HG02763 (cell line): ENCODE data around the gene ADAM22.
A peak's percentile ranks its signal among the peaks of the same experiment; 100 is the strongest.

Source experiments
- ATAC-seq: cut with Tn5 transposase; IDR thresholded peaks from one replicate; pipeline ENCODE4 v1.9.1; 2021; ENCODE audit warnings: mild to moderate bottlenecking, moderate library complexity; ENCODE audit not compliant: unreplicated experiment

The ADAM22 gene

GRCh38 chr7:88243345-88243909, 309.4 kb downstream of the ADAM22 start:
- peak; percentile 68 for ATAC-seq

DNA sequence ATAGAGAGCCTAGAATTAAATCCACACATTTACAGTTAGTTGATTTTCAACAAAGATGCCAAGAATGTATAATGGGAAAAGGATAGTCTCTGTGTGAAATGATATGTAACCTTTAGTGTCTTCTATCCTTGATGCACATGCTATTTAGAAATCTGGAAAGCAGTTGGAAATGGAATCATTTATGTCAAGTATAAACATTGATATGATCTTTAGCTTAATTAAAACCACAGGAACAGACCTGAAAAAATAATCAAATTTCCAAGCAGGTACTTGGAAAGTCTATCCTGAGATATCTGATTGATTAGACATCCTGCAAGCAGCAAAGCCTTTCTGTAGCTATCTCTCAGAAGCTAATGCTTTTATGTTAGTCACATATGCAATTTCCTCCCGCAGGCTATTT, 310.2 kb downstream of the ADAM22 start:
- ATAC-seq = no peak
